ENCODE measurements around the gene PAQR6.
A peak's percentile ranks its signal among the peaks of the same experiment; 100 is the strongest.

The PAQR6 gene

DNA sequence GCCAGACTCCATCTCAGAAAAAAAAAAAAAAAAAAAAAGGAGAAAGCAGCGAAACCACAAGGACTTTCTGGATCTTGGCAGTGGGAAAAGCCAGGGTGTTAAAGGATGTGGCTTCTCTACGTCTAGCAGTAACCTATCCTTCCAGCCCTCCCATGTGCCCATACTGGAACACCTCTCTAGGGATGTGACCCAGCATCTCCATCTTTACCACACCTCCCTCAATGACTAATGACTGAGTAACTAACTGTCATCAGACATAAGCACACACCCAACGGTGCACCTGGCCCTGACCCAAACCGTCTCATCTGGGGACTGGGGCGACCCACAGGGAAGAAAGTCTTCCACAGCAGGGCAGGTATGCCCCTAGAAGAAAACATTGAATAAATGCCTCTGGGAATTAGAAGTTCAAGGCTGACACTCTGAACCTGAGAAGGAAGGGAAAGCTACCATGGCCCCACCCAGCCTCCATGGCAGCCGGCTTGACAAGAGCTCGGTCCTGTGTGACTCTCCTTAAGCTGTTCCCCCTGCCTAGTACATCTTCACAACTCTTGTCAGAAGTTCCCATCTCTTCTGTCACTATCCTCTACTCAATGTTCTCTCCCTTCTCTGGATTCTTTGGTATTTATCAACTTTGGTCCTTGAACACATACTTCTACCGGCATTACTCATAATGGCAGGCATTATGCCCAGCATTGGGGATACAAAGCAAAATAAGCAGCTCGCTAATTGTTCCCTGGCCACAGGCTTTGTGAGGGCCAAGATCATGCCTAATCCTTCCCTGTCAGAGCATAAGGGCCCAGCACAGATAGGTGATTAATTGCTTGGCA lies 14.8 kb upstream of the PAQR6 start:
- DNase-seq, result no peak

DNA sequence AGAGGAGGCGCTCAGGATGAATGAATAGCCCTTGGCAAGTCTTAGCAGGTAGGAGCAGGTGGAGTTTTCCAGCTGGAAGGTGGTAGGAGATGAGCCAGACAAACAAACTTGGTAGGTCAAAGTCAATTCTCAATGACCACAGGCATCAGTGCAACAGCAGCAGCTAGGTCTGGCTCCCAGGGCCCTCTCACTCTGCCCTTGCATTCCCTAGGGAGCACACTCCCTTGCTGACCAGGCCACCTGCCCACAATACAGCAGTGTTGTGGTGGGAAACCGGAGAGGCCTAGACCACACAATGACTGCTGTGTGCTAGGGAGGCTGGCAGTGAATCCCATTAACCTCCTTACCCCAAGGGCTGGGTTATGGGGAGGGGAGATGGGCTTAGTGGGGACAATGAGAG lies 13.0 kb upstream of the PAQR6 start:
- DNase-seq, result no peak

DNA sequence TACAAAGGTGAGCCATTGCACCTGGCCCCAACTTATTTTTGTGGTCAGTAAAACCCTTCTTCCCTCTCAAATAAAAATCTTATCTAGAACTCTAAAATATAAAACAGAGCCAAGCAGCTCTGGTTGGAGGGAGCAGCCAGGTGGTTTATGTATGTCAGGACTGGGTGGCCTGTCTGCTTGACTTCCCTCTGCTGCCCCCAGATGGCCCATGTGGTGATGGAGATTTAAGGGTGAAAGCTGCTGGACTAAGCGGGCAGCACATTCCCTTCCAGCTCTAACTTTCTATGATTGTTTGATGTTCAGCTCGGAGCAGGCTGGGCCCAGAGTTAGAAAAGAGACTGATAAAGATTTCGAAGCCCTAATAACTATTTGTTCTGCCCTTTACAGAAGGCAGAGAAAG lies 11.9 kb upstream of the PAQR6 start:
- DNase-seq, result no peak

DNA sequence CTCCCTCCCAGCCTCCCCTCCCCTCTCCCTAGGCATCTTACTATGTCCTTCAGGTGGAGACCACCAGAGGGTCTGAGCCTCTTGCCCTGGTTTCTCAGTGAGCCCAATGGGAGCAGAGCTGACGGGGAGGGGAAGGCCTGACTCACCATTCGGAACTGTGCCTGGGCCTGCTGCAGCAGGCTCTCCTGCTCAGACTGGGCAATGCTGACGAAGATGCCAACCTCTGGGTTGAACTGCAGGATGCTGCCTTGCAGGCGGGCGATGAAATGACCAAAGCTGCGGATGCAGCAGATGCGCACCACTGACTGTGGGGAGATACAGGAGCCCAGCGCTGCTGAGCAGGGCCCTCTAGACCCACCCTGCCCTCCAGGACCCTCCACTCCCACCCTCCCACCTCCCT lies 11.0 kb upstream of the PAQR6 start:
- no peak for DNase-seq

DNA sequence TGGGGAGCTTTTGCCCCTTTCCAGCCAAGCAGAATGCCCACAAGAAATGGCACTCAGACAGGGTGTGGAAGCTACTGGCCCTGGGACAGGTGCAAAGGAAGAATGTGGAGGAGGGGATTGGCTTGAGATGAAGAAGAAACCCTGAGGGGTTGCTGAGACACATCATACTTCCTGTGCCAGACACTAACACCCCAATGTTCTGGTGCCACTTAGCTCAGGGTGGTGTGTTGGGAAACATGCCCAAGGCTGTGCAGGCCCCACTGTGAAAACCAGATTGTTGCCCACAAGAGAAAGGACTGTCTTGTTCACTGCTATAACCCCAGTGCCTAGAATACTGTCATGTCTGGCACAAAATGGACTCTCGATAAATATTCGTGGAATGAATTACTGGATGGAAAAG lies 9.9 kb upstream of the PAQR6 start:
- no peak for DNase-seq

DNA sequence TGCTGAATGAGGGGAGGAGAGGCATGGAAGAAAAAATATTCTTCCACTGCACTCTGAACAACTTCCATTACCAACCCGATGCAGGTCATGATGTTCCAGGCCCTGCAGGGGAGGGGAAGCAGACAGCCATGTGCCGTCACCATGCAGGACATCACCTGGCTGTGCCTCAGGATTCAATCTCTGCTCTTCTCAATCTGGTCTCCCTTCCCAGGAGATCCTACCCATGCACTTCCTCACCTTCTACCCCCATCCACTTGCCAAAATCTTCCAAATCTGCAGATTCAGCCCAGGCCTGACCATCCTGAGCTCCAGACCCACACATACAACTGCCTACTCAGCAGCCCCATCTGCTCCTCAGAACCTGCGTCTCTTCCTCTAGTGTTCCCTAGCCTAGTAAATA lies 5.8 kb upstream of the PAQR6 start:
- no peak for DNase-seq

DNA sequence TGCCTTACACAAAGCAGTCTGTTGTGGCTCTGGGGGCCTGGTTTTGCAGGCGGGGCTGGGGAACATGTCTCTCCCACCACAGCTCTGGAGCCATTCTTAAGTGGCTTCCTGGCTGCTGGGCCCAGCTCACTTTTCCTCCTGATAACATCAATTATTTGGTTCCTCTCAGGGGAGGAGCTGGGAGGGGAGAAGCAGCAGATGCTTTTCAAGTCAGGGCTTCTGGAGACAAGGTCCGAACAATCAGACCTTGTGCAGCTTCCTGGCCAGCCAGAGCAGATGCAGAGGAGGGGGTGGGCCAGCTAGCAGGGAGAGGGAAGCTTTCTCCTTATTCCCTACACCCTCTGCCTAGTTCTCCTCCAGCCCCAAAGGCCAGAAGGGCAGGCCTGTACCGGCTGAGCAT lies 3.7 kb upstream of the PAQR6 start:
- DNase-seq, result no peak

DNA sequence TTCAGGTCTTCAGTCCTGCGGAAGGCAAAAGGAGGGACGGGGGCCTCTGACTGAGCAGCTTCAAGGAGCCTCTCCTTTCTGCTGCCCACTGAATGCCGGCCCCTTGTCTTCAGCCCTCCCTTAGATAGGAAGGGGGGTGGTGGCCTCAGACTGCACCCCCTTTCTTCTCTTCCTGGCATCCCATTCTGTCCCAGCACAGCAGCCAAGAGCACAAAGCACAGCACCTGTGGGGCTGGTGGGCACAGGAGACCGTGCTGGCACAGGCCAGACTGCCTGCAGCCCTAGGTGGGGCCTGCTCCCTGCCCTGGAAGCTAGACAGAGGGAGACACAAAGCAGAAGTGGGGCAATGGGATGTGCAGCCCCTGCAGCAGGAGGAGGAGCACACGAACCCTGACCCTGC lies 1.7 kb upstream of the PAQR6 start:
- DNase-seq, result no peak

DNA sequence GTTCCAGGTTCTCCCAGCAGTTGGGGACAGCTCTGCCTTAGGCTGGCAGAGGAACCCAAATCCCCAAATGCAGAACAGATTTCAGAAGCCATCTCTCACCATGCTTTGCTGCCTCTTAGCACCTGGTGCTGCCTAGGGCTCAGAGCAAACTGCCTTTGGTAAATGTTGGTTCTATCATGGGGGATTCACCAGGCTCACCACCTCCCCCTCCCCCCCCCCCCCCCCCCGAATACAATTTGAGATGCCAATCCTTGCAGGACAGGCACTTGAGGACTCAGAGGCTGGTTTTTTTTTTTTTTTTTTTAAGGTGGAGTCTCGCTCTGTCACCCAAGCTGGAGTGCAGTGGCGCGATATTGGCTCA lies 447 bp upstream of the PAQR6 start:
- DNase-seq, result no peak

DNA sequence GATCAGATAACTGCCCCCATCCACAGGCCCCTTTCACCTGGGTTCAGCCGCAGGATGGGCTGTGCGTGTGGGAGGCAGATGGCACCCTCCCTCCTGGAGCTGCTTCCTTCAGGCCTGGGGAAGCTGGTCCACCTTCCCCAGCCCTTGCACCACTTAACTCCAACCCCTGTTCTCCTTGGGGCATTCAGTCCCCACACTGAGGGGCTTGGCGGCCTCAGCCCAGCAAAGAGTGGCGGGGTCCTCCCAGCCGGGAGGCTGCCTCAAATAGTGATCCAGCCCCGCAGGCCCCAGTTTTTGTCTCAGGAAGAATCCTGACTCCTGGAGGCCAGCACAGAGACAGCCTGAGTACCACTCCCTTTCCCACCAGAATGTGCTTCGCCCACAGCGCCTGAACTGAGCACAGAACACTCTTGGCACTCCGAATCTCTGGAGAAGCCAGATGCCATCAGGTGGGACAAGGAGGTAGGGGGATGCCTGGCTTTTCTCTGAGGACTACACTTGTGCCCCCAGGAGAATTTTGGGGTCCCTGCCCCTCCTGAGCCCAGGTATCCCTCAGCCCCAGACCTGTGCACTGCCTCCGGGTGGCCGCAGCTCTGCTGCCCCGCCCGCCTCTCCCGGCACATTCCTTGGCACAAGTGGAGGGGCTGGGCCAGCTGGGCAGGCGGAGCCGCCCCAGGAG lies 936 bp downstream of the PAQR6 start:
- peak; percentile 52 for DNase-seq

DNA sequence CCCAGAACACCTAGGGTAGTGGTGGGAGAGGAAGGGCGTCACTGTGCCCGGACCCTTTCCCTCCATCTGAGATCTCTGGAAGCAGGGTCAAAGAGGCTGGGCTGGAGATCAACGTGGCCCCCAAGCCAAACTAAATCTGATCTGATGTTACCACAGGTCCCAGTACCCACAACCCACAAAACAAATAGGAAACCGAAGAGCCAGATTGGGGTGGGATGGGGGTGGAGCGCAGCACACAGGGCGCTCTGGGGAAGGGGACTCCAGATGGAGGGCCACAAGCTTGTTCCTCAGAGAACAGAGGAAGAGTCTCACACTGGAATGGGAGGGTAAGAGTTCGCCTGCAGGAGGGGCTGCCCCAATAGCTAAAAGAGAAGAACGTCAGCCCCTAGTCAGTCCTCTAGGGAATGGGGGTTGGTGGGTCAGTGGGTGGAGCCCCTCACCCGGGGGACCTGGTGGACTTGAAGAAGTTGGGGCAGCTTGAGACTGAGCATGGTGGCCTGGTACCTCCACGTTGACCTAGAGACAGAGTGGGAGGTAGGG lies 1.5 kb downstream of the PAQR6 start:
- peak; percentile 52 for DNase-seq

DNA sequence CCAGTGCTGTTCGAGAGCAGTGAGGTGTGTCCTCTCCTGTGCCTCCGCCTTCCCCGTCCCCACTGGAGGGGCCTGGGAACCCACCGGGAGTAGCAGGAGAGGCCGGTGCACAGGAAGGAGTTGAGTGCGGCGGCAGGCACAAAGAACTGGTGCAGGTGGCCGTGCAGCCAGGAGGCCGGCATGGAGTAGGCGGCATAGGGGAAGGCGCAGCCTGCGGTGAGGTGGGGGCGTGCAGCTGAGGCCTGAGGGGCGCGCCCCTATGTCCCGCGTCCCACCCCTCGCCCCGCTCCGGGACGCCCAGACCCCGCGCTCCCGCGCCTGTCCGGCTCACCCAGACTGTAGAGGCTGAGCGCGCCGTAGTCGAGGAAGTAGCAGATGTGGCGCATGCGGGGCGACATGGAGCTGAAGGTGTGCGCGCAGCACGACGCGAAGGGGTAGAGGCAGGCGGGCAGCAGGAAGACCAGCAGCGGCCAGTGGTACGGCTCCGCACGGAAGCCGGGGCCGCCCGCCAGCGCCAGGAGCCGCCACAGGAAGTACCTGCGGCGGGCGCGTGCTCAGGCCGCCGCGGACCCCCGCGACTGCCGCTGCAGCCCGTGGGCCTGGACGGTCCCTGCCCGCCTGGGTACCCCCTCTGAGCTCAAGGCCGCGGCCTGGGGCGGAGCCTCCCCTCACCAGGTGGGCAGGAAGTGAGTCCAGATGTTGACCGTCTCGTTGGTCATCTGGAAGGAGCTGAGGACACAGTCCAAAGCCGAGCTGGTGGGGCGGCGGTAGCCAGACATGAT lies 2.2 kb downstream of the PAQR6 start:
- peak; percentile 83 for DNase-seq

DNA sequence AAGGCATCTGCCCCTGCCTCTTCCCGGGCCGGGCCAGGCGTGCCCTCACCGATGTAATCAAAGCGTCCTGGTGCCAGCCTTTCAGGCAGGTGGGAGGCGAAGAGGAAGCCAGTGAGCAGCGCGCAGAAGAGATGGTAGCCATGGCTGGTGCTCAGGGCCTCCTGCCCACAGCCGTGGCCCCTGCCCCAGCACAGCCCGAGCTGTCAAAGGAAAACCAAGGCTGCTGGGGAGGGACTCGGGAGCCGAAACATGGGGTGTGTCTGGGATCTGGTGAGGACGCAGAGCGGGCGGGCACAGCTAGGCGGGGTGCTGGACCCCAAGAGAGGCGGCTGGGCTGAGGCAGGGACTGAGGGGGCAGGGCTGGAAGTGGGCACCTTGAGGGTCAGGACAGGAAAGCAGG lies 3.1 kb downstream of the PAQR6 start:
- DNase-seq, result no peak

DNA sequence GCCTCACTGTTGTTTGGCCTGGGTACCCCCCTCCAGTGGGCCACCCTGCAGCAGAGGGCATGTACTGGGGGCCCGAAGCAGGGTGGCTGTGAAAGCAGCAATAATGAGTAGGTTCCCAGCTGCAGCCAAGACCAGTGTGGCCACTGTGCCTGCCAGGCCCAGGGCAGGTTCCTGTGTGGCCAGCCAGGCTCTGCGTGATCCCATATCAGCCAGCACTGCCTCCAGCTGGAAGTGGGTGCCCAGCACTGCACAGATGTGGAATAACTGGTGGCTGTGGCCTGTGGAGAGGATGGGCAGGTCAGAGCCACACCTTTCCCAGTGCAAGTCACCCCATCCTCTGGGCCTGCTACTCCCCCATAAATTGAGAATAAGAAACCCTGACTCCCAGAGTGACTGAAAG lies 3.7 kb downstream of the PAQR6 start:
- no peak for DNase-seq

DNA sequence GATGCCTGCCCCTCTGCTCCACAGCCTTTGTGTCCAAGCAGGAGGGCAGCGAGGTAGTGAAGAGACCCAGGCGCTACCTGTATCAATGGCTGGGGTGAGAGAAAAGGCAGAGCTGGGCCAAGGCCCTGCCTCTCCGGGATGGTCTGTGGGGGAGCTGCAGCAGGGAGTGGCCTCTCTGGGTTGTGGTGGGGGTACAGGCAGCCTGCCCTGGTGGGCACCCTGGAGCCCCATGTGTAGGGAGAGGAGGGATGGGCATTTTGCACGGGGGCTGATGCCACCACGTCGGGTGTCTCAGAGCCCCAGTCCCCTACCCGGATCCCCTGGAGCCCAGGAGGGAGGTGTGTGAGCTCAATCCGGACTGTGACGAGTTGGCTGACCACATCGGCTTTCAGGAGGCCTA lies 5.1 kb downstream of the PAQR6 start:
- DNase-seq, result no peak

DNA sequence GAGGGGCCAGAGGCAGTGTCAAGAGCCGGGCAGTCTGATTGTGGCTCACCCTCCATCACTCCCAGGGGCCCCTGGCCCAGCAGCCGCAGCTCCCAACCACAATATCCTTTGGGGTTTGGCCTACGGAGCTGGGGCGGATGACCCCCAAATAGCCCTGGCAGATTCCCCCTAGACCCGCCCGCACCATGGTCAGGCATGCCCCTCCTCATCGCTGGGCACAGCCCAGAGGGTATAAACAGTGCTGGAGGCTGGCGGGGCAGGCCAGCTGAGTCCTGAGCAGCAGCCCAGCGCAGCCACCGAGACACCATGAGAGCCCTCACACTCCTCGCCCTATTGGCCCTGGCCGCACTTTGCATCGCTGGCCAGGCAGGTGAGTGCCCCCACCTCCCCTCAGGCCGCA lies 5.9 kb downstream of the PAQR6 start, which contains the start of gene BGLAP:
TSS of gene BGLAP (plus strand) at position 259 of the 400 bp plus-strand sequence. CDS start at position 307, 48 bp downstream.
- DNase-seq, result no peak

DNA sequence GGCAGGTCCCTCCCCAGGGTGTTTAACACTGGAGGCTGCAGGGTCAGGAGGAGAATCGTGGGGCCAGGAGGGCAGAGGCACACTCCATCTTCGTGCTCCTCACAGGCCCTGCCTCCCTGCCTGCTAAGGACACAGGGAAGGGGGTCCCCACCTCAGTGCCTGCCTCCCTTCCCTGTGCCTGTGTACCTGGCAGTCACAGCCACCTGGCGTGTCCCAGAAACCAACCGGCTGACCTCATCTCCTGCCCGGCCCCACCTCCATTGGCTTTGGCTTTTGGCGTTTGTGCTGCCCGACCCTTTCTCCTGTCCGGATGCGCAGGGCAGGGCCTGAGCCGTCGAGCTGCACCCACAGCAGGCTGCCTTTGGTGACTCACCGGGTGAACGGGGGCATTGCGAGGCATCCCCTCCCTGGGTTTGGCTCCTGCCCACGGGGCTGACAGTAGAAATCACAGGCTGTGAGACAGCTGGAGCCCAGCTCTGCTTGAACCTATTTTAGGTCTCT lies 6.5 kb downstream of the PAQR6 start:
- no peak for DNase-seq

DNA sequence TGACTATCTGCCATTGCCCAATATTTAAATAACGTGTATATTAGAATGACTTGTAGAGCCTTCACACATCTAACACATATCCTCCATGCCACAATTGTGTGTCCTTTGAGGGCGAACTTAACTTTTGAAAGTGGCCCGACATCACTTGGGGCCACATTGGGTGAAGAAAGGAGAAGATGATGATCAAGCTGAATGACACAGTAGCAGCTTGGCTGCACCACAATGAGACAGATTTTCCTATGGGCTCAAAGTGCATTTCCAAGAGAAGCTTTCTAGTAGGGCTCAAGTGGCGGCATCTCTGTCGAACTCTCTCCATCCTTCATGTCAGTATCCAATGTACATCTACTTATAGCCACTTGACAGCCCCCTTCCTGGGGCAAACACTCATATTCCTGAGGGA lies 9.6 kb downstream of the PAQR6 start:
- no peak for DNase-seq

DNA sequence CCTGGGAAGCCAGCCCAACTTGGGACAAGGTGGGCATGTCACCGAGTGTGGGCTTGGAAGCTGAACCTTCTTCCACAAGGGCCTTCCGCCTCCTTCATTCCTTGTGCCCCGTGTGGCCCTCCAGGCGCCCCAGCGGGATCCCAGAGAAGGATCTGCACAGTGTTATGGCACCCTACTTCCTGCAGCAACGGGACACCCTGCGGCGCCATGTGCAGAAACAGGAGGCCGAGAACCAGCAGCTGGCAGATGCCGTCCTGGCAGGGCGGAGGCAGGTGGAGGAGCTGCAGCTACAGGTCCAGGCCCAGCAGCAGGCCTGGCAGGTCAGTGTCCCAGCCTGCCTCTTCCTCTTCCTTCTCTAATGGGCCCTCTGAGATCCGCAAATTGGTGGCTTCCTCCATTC lies 11.7 kb downstream of the PAQR6 start:
- no peak for DNase-seq

DNA sequence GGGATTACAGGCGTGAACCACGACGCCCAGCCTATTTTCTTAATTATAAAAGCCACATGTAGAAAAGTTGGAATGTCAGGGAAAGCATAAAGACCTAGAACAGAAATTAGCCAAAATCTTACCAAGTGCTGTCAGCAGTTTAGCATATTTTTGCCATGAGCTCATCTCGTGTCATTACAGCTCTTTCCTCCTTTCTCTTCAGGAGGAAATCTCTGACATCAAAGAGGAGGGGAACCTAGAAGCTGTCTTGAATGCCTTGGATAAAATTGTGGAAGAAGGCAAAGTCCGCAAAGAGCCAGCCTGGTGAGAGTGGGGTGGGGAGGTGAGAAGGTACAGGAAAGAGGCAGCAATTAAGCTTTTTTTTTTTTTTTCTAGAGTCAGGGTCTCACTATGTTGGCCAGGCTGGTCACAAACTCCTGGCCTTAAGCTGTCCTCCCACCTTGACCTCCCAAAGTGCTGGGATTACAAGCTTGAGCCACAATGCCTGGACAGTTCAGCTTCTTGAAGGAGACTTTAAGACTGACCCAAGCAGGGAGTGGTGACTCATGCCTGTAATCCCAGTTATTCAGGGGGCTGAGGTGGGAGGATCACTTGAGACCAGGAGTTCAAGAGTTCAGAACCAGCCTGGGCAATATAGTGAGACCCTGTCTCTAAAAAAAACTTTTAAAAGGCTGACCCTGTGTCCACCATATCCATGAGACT lies 14.3 kb downstream of the PAQR6 start:
- DNase-seq, result no peak

DNA sequence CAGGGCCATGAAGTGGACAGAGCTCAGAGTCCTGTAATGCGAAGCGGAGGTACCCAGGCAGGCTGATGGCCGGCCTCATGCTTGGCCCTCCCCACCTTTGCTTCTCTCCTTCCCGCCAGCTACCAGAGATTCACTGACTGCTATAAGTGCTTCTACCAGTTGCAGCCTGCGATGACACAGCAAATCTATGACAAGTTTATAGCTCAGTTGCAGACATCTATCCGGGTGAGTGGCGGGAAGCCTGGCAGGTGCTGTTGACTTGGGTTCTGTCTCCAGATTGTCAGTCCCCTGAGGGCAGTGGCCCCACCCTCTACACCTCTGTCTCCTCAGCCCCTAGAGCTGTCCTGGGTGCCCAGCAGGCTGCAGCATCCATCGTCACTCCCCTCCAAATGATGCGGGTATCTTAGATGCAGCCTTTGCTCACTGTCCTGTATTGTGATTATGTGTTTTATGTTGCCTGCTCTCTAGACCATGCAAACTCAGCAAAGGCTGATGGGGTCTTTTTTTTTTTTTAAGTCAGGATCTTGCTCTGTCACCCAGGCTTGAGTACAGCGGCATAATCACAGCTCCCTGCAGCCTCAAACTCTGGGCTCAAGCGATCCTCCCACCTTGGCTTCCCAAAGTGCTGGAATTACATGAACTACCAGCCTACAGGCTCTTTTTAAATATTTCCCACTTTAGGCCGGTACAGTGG lies 15.5 kb downstream of the PAQR6 start:
- DNase-seq, result peak; percentile 36

DNA sequence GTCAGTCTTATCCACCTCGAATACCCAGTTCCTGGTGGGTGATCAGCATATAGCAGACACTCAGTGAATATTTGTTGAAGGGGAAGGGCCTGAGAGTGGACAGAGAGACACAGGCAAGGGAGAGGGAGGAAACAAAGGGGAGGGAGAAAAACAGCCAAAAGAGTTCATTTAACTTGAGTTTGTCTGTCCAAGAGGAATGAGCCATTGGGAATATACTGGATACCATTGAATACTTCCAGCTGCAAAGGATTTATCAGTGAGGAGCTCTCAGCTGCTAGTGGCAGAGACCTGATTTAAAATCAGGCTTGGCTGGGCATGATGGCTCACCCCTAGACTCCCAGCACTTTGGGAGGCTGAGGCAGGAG lies 17.4 kb downstream of the PAQR6 start:
- no peak for DNase-seq
